SU-DHL-6 (cell line): ENCODE results near the gene CTDSP1.

ENCODE experiments used
- H2AFZ ChIP-seq: fragments of 200-600 bp; sonication (generic); 2 replicates; pipeline ENCODE4 v1.6.1; 2014; ENCODE audit warnings: low read depth, mild to moderate bottlenecking, moderate library complexity, mixed read lengths, antibody characterized with exemption, low read length; ENCODE audit not compliant: severe bottlenecking
- H3F3A ChIP-seq: fragments of 200-600 bp; shearing (Covaris generic); 2 replicates; pipeline ENCODE4 v1.6.0; 2016; ENCODE audit warnings: antibody characterized with exemption, mild to moderate bottlenecking; ENCODE audit not compliant: insufficient read depth
- H3K27ac ChIP-seq: fragments of 200-600 bp; sonication (generic); 2 replicates; pipeline ENCODE4 v1.5.1; 2016; ENCODE audit warnings: low read depth, mild to moderate bottlenecking, low read length, moderate library complexity, mixed read lengths
- H3K27me3 ChIP-seq: fragments of 200-600 bp; sonication (generic), shearing (Covaris generic); 2 replicates; pipeline ENCODE4 v1.6.0; 2014; ENCODE audit warnings: mild to moderate bottlenecking, low read length
- H3K36me3 ChIP-seq: fragments of 200-600 bp; sonication (generic); 2 replicates; pipeline ENCODE4 v1.6.1; 2014; ENCODE audit warnings: mild to moderate bottlenecking, low read length, mixed read lengths
- H3K4me2 ChIP-seq: fragments of 300-600, 200-600 bp; shearing (Covaris generic), sonication (generic); 2 replicates; pipeline ENCODE4 v1.6.0; 2014; ENCODE audit warnings: low read length, low read depth, mild to moderate bottlenecking; ENCODE audit not compliant: poor library complexity, severe bottlenecking
- H3K4me3 ChIP-seq: fragments of 200-600 bp; sonication (generic); 2 replicates; pipeline ENCODE4 v1.5.1; 2014; ENCODE audit warnings: antibody characterized with exemption, low read length, mild to moderate bottlenecking, mixed read lengths; ENCODE audit not compliant: insufficient read depth, poor library complexity, severe bottlenecking
- H3K79me2 ChIP-seq: fragments of 200-600 bp; sonication (generic); 2 replicates; pipeline ENCODE4 v1.6.1; 2014; ENCODE audit warnings: mild to moderate bottlenecking, low read length, moderate library complexity; ENCODE audit not compliant: insufficient read depth
- H3K9ac ChIP-seq: fragments of 200-600 bp; sonication (generic); 2 replicates; pipeline ENCODE4 v1.7.0; 2014; ENCODE audit warnings: mild to moderate bottlenecking, low read length
- H3K9me2 ChIP-seq: fragments of 200-600 bp; sonication (generic); replicated peaks from 2 replicates; pipeline ENCODE4 v1.6.1; 2014; ENCODE audit warnings: low read length; ENCODE audit not compliant: insufficient read depth
- H3K9me3 ChIP-seq: fragments of 200-600 bp; sonication (generic); 2 replicates; pipeline ENCODE4 v1.6.1; 2014; ENCODE audit warnings: low read length, mixed read lengths; ENCODE audit not compliant: insufficient read depth
- H4K20me1 ChIP-seq: fragments of 200-600 bp; sonication (generic); 2 replicates; pipeline ENCODE4 v1.6.1; 2014; ENCODE audit warnings: low read depth, mild to moderate bottlenecking, antibody characterized with exemption, low read length, moderate library complexity, mixed read lengths
- EZH2phosphoT487 ChIP-seq: fragments of 200-600 bp; sonication (generic), shearing (Covaris generic); conservative IDR thresholded peaks from 2 replicates; pipeline ENCODE4 v1.6.1; 2018; ENCODE audit warnings: mild to moderate bottlenecking, antibody characterized with exemption, low read length, moderate library complexity, mixed read lengths
- TF ChIP-seq, protein P1 (sequence below): fragments of 200-600 bp; sonication (generic); IDR thresholded peaks from one replicate; pipeline ENCODE4 v1.5.1; 2017; ENCODE audit warnings: antibody characterized with exemption, mild to moderate bottlenecking, low read length, moderate library complexity; ENCODE audit not compliant: insufficient read depth, poor library complexity, severe bottlenecking

The CTDSP1 gene

GRCh38 chr2:218418717-218419458 lies 19.2 kb downstream of the CTDSP1 start, which contains the start of gene VIL1:
Gene VIL1 (plus strand): TSS chr2:218419123. CDS start chr2:218423779, 4,656 bp downstream.
- TF ChIP-seq EZH2phosphoT487 = no peak
- TF ChIP-seq, protein P1, sequence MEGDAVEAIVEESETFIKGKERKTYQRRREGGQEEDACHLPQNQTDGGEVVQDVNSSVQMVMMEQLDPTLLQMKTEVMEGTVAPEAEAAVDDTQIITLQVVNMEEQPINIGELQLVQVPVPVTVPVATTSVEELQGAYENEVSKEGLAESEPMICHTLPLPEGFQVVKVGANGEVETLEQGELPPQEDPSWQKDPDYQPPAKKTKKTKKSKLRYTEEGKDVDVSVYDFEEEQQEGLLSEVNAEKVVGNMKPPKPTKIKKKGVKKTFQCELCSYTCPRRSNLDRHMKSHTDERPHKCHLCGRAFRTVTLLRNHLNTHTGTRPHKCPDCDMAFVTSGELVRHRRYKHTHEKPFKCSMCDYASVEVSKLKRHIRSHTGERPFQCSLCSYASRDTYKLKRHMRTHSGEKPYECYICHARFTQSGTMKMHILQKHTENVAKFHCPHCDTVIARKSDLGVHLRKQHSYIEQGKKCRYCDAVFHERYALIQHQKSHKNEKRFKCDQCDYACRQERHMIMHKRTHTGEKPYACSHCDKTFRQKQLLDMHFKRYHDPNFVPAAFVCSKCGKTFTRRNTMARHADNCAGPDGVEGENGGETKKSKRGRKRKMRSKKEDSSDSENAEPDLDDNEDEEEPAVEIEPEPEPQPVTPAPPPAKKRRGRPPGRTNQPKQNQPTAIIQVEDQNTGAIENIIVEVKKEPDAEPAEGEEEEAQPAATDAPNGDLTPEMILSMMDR = no peak
- H4K20me1 ChIP-seq = no peaks in the 10 kb centered on the region
- no peaks in the 10 kb centered on the region for H3F3A ChIP-seq
- H3K36me3 ChIP-seq = no peaks in the 10 kb centered on the region
- no peaks in the 10 kb centered on the region for H3K9me2 ChIP-seq
- no peak within 1 kb of the TSS for H3K4me2 ChIP-seq
- no peak within 1 kb of the TSS for H3K27ac ChIP-seq
- no peaks in the 10 kb centered on the region for H3K9me3 ChIP-seq
- H3K79me2 ChIP-seq = no peaks in the 10 kb centered on the region
- no peak within 1 kb of the TSS for H2AFZ ChIP-seq
- no peaks in the 10 kb centered on the region for H3K27me3 ChIP-seq
- no peak within 1 kb of the TSS for H3K4me3 ChIP-seq
- no peak within 1 kb of the TSS for H3K9ac ChIP-seq

GRCh38 chr2:218419630-218420216 lies 20.1 kb downstream of the CTDSP1 start:
- no peaks in the 10 kb centered on the region for H3F3A ChIP-seq
- no peak overlapping the region for H3K4me2 ChIP-seq
- no peak overlapping the region for H3K27ac ChIP-seq
- no peaks in the 10 kb centered on the region for H4K20me1 ChIP-seq
- TF ChIP-seq, protein P1 = no peak
- TF ChIP-seq EZH2phosphoT487 = no peak
- no peaks in the 10 kb centered on the region for H3K36me3 ChIP-seq
- no peaks in the 10 kb centered on the region for H3K9me2 ChIP-seq
- H3K4me3 ChIP-seq = no peak overlapping the region
- H3K9ac ChIP-seq = no peak overlapping the region
- H3K27me3 ChIP-seq = no peaks in the 10 kb centered on the region
- no peak overlapping the region for H2AFZ ChIP-seq
- no peaks in the 10 kb centered on the region for H3K9me3 ChIP-seq
- H3K79me2 ChIP-seq = no peaks in the 10 kb centered on the region

- H3K4me2 ChIP-seq = no peak overlapping the region
- H2AFZ ChIP-seq = no peak overlapping the region
- no peak overlapping the region for H3K4me3 ChIP-seq
- no peaks in the 10 kb centered on the region for H3K36me3 ChIP-seq
- H3K27me3 ChIP-seq = no peaks in the 10 kb centered on the region
- no peak overlapping the region for H3K27ac ChIP-seq
- H3K9me2 ChIP-seq = no peaks in the 10 kb centered on the region
- no peaks in the 10 kb centered on the region for H3K79me2 ChIP-seq
- H3K9me3 ChIP-seq = no peaks in the 10 kb centered on the region
- H3F3A ChIP-seq = no peaks in the 10 kb centered on the region
- TF ChIP-seq, protein P1 = no peak
- no peak for TF ChIP-seq EZH2phosphoT487
- no peaks in the 10 kb centered on the region for H4K20me1 ChIP-seq
- no peak overlapping the region for H3K9ac ChIP-seq
Measured at GRCh38 chr2:218421027-218421426, 21.4 kb downstream of the CTDSP1 start.
